NB4 (cell line): ENCODE results near the gene SRGAP3.

ENCODE experiments used
- DNase-seq: peaks from one replicate; pipeline ENCODE4 v3.0.0; 2010; ENCODE audit warnings: low read depth
- H3K4me3 ChIP-seq: one replicate; pipeline ENCODE4 v1.5.1; 2011; ENCODE audit warnings: mild to moderate bottlenecking, low read depth, low read length, moderate library complexity
- MYC ChIP-seq: IDR thresholded peaks from 2 replicates; pipeline ENCODE4 v1.6.1; 2011; ENCODE audit warnings: low read depth, low read length
- POLR2A ChIP-seq: IDR thresholded peaks from 2 replicates; pipeline ENCODE4 v1.6.1; 2011; ENCODE audit warnings: mild to moderate bottlenecking; ENCODE audit not compliant: insufficient read length; ENCODE audit errors: extremely low read depth
- TF ChIP-seq, protein P1 (sequence below): IDR thresholded peaks from 2 replicates; pipeline ENCODE4 v1.6.1; 2011; ENCODE audit warnings: low read depth, low read length
- TF ChIP-seq, protein P2 (sequence below): IDR thresholded peaks from one replicate; pipeline ENCODE4 v1.5.1; 2012; ENCODE audit warnings: low read depth, low read length

SRGAP3 gene

DNA sequence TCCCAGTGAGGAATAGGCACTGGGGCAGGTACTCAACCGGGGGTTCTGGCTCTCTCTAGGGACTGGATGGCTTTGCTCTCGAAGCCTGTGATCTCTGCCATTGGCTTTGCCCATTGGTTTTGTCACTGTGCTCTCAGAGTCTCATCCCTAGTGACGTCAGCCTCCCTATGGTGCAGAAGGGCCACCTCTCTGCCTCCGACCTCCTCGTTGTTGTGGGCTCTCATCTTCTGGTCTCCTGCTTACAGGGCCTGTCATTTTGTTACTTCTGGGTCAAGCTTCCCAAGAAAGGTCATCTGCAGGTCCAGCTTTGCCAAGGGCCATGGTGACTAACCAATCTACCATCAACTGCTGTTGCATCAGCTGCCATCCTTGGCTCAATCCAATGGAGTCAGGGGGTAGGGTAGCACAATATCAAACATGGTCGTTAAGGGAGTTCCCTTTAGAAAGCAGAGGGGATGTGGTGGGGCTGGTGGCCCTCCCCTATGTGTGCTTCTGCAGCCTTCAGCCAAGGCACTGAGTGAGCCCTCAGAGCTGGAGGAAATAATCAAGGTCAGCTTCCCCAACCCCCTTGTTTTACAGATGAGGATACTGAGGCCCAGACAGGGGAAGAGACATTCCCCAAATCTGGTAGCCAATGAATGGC, 272.8 kb downstream of the SRGAP3 start:
- no peak overlapping the region for H3K4me3 ChIP-seq
- DNase-seq: no peak
- TF ChIP-seq, protein P1, sequence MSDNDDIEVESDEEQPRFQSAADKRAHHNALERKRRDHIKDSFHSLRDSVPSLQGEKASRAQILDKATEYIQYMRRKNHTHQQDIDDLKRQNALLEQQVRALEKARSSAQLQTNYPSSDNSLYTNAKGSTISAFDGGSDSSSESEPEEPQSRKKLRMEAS: no peak
- TF ChIP-seq MYC: no peak
- no peak for TF ChIP-seq POLR2A
- TF ChIP-seq, protein P2, sequence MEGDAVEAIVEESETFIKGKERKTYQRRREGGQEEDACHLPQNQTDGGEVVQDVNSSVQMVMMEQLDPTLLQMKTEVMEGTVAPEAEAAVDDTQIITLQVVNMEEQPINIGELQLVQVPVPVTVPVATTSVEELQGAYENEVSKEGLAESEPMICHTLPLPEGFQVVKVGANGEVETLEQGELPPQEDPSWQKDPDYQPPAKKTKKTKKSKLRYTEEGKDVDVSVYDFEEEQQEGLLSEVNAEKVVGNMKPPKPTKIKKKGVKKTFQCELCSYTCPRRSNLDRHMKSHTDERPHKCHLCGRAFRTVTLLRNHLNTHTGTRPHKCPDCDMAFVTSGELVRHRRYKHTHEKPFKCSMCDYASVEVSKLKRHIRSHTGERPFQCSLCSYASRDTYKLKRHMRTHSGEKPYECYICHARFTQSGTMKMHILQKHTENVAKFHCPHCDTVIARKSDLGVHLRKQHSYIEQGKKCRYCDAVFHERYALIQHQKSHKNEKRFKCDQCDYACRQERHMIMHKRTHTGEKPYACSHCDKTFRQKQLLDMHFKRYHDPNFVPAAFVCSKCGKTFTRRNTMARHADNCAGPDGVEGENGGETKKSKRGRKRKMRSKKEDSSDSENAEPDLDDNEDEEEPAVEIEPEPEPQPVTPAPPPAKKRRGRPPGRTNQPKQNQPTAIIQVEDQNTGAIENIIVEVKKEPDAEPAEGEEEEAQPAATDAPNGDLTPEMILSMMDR: no peak

DNA sequence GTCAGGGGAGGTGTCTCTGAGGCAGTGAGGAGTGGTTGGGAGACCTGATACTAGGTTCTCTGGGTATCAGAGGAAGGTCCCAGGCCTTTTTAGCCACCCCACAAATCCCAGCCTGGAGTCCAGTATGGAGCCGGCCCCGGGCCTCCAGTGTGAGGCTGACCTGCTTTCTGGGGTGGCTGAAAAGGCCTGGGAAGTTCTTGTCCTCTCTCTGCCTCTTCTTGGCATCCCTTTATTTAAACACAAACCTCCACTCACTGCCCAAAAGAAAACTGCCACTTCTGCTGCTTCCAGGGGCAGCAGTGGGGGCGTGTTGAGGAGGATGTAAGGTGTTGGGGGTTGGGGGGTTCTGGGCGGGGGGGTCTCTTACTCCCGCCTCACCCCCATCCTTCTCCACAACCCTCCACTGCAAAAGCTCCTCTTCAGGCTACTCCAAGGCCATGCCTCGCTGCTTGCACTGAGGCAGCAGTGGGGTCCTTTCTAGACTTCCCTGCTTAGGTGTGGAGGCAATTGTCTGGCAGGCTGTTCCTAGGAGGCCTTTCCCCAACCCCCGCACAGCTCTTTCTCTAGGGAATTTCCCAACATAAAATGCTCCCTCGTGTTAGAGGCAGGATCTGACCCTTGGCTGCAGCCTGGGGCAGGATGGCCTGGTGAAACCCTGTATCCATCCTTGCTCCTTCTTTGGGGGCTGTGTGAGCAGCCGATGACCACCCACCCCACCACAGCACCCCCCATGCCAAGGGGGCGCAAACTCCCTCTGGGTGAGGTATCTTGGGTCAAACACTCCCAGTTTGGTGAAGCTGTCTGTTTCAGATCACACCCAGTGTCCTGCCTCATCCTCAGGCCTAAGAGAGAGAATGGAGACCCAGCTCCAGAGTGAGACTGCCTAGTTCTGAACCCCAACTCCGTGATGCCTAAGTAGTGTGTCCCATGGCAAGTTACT, 274.1 kb downstream of the SRGAP3 start:
- TF ChIP-seq, protein P2: no peak
- TF ChIP-seq POLR2A (no peak), MYC (no peak)
- TF ChIP-seq, protein P1: no peak
- DNase-seq: no peak

DNA sequence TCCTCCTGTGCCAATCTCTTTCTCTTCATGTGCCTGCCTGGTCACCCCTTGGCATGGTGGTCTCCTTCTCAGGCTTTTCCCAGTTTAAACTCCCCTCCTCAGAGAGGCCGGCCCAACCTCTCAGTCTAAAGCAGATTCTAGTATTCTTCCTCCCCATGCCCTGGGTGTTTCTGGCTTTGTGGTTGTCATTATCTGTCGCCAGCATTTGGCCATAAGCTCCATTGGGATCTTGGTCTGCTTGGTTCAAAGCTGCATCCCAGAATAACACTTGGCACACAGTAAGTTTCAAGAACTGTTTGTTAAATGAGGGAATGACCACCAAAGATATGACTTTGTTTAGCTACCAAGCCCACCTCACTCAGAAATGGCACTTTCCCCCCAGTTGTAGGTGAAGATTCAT, 275.0 kb downstream of the SRGAP3 start:
- no peak for TF ChIP-seq POLR2A
- TF ChIP-seq, protein P2: no peak
- TF ChIP-seq, protein P1: no peak
- no peak for TF ChIP-seq MYC
- no peak for DNase-seq
- no peak overlapping the region for H3K4me3 ChIP-seq

More for the DNA sequence above, 274.1 kb downstream of the SRGAP3 start:
- no peak overlapping the region for H3K4me3 ChIP-seq

DNA sequence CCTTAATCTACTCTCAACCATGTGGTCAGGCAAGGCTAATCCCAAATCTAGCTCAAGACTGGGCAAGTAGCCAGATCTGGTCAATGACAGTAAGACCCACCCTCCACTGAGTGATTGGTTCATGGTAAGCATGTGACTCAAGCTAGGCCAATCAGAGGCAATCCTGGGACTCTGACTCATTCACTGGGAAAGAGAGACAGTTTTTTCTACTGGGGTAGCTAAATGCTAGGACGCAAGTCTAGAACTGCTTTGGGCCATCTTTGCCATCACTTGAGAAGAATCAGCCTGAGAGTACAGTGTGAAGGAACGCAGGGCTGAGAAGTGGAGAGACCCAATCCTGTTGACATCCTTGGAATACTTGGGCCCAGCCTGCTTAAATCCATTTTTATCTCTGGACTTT, 276.8 kb downstream of the SRGAP3 start:
- TF ChIP-seq MYC (no peak), POLR2A (no peak)
- TF ChIP-seq, protein P2: no peak
- TF ChIP-seq, protein P1: no peak
- peak; percentile 45 for DNase-seq
- H3K4me3 ChIP-seq: no peak overlapping the region

DNA sequence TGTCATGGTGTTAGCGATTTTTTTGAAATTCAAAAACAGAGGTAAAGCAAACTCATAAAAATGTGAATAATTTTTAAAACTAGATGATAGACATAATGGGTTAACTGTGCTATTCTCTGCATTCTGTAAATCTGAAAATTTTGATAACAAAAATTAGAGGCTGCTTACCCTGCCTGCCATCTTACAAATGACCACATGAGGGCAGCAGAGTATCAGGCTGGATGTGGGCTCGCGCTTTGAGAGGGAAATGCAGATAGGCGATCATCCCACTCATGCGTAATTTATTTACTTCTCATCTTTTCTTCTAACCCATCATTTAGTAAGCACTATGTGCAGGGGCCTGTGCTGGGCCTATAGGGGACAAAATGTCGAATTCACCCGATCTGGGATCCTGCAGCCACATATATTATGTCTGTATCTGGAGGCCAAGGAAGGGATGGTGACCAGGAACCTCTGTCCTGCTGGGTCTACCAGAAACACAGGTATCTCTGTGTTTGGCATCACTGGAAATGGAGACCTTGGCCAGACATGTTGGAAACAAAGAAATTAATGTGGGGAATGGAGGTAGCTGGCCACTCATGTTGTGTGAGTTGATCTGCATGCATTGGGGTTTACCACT, 278.4 kb downstream of the SRGAP3 start:
- H3K4me3 ChIP-seq: no peak overlapping the region
- DNase-seq: peak; percentile 68
- TF ChIP-seq, protein P1: peak; percentile 48; the same call in 1 of the 2 replicates
- TF ChIP-seq, protein P2: peak; percentile 88
- no peak for TF ChIP-seq POLR2A
